ENCODE data around the gene WNT9A.

The WNT9A gene

GRCh38 chr1:227958617-227959324, 11.0 kb upstream of the WNT9A start:
- TF ChIP-seq, protein P1, sequence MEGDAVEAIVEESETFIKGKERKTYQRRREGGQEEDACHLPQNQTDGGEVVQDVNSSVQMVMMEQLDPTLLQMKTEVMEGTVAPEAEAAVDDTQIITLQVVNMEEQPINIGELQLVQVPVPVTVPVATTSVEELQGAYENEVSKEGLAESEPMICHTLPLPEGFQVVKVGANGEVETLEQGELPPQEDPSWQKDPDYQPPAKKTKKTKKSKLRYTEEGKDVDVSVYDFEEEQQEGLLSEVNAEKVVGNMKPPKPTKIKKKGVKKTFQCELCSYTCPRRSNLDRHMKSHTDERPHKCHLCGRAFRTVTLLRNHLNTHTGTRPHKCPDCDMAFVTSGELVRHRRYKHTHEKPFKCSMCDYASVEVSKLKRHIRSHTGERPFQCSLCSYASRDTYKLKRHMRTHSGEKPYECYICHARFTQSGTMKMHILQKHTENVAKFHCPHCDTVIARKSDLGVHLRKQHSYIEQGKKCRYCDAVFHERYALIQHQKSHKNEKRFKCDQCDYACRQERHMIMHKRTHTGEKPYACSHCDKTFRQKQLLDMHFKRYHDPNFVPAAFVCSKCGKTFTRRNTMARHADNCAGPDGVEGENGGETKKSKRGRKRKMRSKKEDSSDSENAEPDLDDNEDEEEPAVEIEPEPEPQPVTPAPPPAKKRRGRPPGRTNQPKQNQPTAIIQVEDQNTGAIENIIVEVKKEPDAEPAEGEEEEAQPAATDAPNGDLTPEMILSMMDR (IDR thresholded peaks at IDR 0.05): no peak

GRCh38 chr1:227955808-227956207, 8.1 kb upstream of the WNT9A start:
- TF ChIP-seq, protein P1 (IDR thresholded peaks at IDR 0.05): no peak

DNA sequence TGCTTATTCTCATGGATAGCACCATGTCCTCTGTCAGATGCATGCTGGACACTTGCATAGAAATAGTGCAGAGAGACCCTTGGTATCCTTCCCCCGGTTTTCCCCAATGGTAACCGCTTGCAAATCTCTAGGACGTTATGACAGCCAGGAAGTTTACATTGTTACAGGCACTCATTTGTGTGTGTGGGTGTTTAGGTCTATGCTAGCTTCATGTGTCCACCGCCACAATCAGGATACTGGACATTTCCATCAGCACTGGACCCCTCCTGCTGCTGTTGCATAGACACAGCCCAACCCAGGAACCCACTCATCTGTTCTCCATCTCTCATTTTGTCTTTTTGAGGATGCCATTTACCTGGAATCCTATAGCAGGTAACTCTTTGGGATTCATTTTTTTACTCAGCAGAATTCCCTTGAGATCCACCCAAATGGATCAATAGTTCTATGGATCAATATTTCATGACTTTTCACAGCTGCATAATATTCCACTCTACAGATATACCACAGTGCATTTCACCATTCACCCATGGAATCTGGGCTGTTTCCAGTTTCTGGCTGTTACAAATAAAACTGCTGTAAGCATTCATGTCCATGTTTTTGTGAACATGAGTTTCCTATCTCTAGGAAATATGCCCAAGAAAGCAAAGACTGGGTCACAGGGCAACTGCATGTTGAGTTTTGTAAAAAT, 6.6 kb upstream of the WNT9A start:
- TF ChIP-seq, protein P1 (IDR thresholded peaks at IDR 0.05): 0 out of 2 replicates have a peak, but pooled peaks have one; percentile 3

DNA sequence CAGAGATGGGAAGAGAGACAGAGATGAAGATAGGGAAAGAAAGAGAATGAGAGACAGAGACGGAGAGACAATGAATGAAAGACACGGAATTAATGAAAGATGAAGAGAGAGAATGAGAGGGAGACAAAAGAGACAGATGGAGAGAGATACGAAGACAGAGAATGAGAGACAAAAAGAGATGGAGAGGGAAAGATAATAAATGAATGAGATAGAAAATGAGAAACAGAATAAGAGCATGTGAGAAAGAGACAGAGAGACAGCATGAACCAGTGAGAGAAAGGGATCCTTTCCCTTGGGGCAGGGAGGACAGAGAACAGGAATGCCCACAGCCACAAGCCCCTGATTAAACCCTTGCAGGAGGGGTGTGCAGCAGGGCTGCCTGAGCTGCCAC, 5.3 kb upstream of the WNT9A start:
- TF ChIP-seq, protein P1 (IDR thresholded peaks at IDR 0.05): no peak

- TF ChIP-seq, protein P1 (IDR thresholded peaks at IDR 0.05): no peak
Measured at GRCh38 chr1:227952374-227953021, 4.8 kb upstream of the WNT9A start.

DNA sequence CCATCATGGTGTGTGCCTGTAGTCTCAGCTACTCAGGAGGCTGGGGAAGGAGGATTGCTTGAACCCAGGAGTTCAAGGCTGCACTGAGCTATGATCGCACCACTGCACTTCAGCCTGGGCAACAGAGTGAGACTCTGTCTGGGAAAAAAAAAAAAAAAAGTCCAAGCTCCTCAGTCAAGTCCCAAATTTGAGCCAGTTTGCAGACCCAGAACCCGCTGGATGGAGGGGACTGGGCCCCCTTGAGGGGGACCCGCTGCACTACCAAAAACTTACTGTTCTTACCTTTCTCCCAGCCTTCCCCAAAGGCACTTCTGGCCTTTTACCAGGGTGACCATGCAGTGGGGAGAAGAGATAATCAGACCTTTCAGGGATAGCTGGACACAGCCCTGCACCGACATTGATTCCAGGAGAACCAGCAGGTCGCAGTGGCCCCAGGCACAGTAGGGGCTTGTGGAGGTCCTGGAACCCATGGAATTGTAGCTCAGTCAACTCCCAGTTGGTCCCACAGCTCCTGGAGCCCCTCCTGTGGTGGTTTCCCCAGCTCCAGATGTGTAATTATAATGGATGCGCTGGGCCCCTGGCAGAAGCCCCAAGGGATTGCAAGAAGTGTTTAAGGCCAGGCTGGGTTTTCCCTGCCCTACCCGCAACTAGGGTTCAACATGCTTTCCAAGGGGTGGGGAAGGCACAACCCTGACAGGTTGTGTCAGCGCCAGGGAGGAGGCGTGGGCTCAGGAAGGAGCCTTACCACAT, 4.1 kb upstream of the WNT9A start:
- TF ChIP-seq, protein P1 (IDR thresholded peaks at IDR 0.05): no peak

DNA sequence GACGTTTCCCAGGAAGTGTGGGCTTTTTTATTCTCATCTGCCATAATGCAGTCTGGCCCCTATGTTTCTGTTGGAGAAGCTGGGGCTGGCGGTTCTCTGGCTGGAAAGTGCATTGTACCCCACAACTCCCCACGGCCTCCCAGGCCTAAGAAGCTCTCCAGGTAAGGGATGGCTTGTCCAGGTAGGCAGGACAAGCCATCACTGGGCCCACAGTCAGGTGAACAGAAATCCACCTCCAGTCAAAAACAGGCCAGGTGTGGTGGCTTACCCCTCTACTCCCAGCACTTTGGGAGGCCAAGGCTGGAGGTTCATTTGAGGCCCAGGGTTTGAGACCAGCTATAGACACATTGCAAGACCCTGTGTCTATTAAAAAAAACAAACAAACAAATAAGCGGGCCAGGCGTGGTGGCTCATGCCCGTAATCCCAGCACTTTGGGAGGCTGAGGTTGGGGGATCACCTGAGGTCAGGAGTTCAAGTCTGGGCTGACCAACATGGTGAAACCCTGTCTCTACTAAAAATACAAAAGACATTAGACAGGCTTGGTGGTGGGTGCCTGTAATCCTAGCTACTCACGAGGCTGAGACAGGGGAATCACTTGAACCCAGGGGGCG, 3.1 kb upstream of the WNT9A start:
- TF ChIP-seq, protein P1 (IDR thresholded peaks at IDR 0.05): no peak

Measured in LNCAP (cell line).